Upper lobe of left lung (tissue), 6 donors: ENCODE measurements around the gene RRP1. TPM values are rescaled to one million over a fixed set of nuclear protein-coding genes. Genes with fewer than 3 reads are reported as not detected.

ENCODE experiments used
- ATAC-seq, 2 donors: fragments of 200-7000 bp; cut with Tn5 transposase; one replicate each; pipeline ENCODE4 v1.9.1; 2022; ENCODE audit warnings: mild to moderate bottlenecking in 2 of 2, moderate library complexity in 2 of 2; ENCODE audit not compliant: low FRiP score in 2 of 2
- DNase-seq, 2 donors: peaks; one replicate each; pipeline ENCODE4 v3.0.0-alpha.2; 2019 to 2020
- H3K27ac ChIP-seq, 4 donors: fragments of 200-600 bp; sonication (generic); one replicate each; pipeline ENCODE4 v1.5.1; 2016 to 2019
- H3K27me3 ChIP-seq, 4 donors: fragments of 200-600 bp; sonication (generic); one replicate each; pipeline ENCODE4 v1.5.1; 2017 to 2019
- H3K36me3 ChIP-seq, 4 donors: fragments of 200-600 bp; sonication (generic); one replicate each; pipeline ENCODE4 v1.5.1; 2016 to 2019
- H3K4me1 ChIP-seq, 4 donors: fragments of 200-600 bp; sonication (generic); one replicate each; pipeline ENCODE4 v1.5.1; 2018 to 2019
- H3K4me3 ChIP-seq, 4 donors: fragments of 200-600 bp; sonication (generic); one replicate each; pipeline ENCODE4 v1.5.1; 2017 to 2019; ENCODE audit warnings: mild to moderate bottlenecking in 2 of 4, moderate library complexity in 1 of 4
- H3K9me3 ChIP-seq, 4 donors: fragments of 200-600 bp; sonication (generic); one replicate each; pipeline ENCODE4 v1.5.1; 2018 to 2019
- EP300 ChIP-seq, 4 donors: sonication (generic); formaldehyde crosslinking; IDR thresholded peaks; one replicate each; pipeline ENCODE4 v1.5.1; 2017; ENCODE audit warnings: antibody characterized with exemption in 4 of 4, control low read depth in 2 of 4
- POLR2A ChIP-seq, 4 donors: fragments of 450-650 bp; IDR thresholded peaks; one replicate each; pipeline ENCODE4 v1.5.1; 2016 to 2017; ENCODE audit warnings: antibody characterized with exemption in 4 of 4, mild to moderate bottlenecking in 2 of 4
- POLR2AphosphoS5 ChIP-seq, 2 donors: sonication (generic); formaldehyde crosslinking; IDR thresholded peaks; one replicate each; pipeline ENCODE4 v1.5.1; 2017; ENCODE audit warnings: antibody characterized with exemption in 2 of 2
- WGBS, 2 donors: methylation state at CpG; one replicate each; pipeline ENCODE4 v1.1.5; 2017 to 2018; 5-methylcytosine and 5-hydroxymethylcytosine counted together
- total RNA-seq, 6 donors: library from RNA; depleted of rRNA in 4 of 6; stranded (reverse); fragments of >200 nt in 4 of 6; gene quantifications; one replicate each; pipeline versions ENCODE4 v1.1.0 to v1.2.1, GENCODE V29; 2016 to 2021
- TF ChIP-seq, protein P1 (sequence below), 6 experiments: fragments of 450-650 bp in 4 of 6; fragments of 200-600 bp in 2 of 6; sonication (generic) in 2 of 6; IDR thresholded peaks; one replicate each; pipeline ENCODE4 v1.5.1; 2016 to 2019; ENCODE audit warnings: antibody characterized with exemption in 6 of 6
- donor health status: DM: no; HTN: no; CAD: no; lungs with moderate emphysema.
- donor health status: DM: no; HTN: yes; CAD: no; lungs with severe emphysema.

Gene RRP1
- total RNA-seq, 6 donors from 2014 or later, result 12.0 to 25.1 (median 20.9) TPM

GRCh38 chr21:43774163-43774562, 15.2 kb upstream of the RRP1 start:
- no peak for DNase-seq
- Histone ChIP-seq H3K4me1 (peaks cover 9 to 27% (median 15%) of the 10 kb centered on the region in 4 donors), H3K36me3 (peaks cover 5 to 23% (median 18%) of the 10 kb centered on the region in 4 donors), H3K4me3 (peak overlapping the region in 2 of 4 donors; percentile 93 to 94), H3K27ac (peak overlapping the region in 1 of 4 donors; percentile 90), H3K9me3 (no peaks in the 10 kb centered on the region), H3K27me3 (no peaks in the 10 kb centered on the region)
- TF ChIP-seq POLR2AphosphoS5 (IDR thresholded peaks at IDR 0.05), result no peak
- TF ChIP-seq EP300 (IDR thresholded peaks at IDR 0.05), result no peak
- no peak for ATAC-seq
- WGBS, 2 donors, result 94 to 95% methylated on average over 10 of the region's 10 CpGs

- Histone ChIP-seq H3K9me3 (no peaks in the 10 kb centered on the region), H3K27ac (peak overlapping the region; percentile 86 to 99 (median 92)), H3K27me3 (no peaks in the 10 kb centered on the region), H3K4me3 (peak overlapping the region in 3 of 4 donors; percentile 61 to 94 (median 93)), H3K4me1 (peaks cover 9 to 27% (median 15%) of the 10 kb centered on the region in 4 donors), H3K36me3 (peaks cover 5 to 23% (median 18%) of the 10 kb centered on the region in 4 donors)
- no peak for TF ChIP-seq POLR2AphosphoS5 (IDR thresholded peaks at IDR 0.05)
- TF ChIP-seq POLR2A (IDR thresholded peaks at IDR 0.05), result no peak
- TF ChIP-seq EP300 (IDR thresholded peaks at IDR 0.05), result no peak
- TF ChIP-seq, protein P1, sequence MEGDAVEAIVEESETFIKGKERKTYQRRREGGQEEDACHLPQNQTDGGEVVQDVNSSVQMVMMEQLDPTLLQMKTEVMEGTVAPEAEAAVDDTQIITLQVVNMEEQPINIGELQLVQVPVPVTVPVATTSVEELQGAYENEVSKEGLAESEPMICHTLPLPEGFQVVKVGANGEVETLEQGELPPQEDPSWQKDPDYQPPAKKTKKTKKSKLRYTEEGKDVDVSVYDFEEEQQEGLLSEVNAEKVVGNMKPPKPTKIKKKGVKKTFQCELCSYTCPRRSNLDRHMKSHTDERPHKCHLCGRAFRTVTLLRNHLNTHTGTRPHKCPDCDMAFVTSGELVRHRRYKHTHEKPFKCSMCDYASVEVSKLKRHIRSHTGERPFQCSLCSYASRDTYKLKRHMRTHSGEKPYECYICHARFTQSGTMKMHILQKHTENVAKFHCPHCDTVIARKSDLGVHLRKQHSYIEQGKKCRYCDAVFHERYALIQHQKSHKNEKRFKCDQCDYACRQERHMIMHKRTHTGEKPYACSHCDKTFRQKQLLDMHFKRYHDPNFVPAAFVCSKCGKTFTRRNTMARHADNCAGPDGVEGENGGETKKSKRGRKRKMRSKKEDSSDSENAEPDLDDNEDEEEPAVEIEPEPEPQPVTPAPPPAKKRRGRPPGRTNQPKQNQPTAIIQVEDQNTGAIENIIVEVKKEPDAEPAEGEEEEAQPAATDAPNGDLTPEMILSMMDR (IDR thresholded peaks at IDR 0.05), result no peak
- WGBS, 2 donors, result 67 to 75% methylated on average over 12 of the region's 12 CpGs
- ATAC-seq (no peak), DNase-seq (peak in 1 of 2 donors; percentile 60)
These were observed 14.2 kb upstream of the RRP1 start for GRCh38 chr21:43775190-43775589.

DNA sequence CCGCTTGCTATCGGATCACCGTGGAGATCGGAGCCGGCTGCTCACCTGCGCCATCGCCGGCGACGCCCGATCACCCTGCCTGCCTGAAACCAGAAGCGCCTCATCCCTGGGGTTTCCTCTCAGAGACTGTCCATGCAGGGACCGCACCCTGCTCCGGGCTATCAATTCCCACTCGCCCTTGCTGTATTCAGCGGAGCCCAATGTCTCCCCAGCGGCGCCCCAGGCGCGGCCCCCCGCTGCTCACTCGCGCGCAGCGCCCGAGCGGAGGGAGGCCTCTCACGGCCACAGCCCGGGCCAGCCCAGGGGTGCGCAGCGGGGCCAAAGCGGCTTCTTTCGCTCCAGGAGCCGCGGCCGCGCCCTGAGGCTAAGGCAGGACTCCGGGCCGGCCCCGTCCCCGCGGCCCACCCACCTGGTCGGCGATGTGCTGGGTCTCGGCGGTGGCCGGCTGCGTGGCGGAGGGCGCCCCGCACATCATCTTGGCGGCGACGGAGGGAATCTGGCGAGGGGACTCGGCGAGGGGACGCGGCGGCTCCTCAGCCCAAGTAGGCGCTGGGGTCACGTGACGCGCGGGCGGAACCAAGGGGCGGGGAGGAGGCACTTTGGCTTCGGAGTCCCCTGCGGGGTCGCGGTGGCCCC, 13.5 kb upstream of the RRP1 start, which contains the start of gene CSTB:
TSS of gene CSTB (minus strand) at position 514 of the 636 bp plus-strand sequence. CDS start at position 475, 39 bp downstream.
- Histone ChIP-seq H3K4me3 (peak within 1 kb of the TSS; percentile 61 to 94 (median 84)), H3K4me1 (peaks cover 9 to 27% (median 15%) of the 10 kb centered on the region in 4 donors), H3K9me3 (no peaks in the 10 kb centered on the region), H3K36me3 (peaks cover 5 to 23% (median 18%) of the 10 kb centered on the region in 4 donors), H3K27me3 (no peaks in the 10 kb centered on the region), H3K27ac (peak within 1 kb of the TSS; percentile 86 to 99 (median 92))
- WGBS, 2 donors, result 0 to 1% methylated on average over 25 of the region's 71 CpGs
- ATAC-seq (peak; percentile 61 to 89), DNase-seq (peak; percentile 88 to 98)
- TF ChIP-seq, protein P1 (IDR thresholded peaks at IDR 0.05), result peak in 1 of 6 experiments; percentile 11
- TF ChIP-seq POLR2A (IDR thresholded peaks at IDR 0.05) (peak in 3 of 4 donors; percentile 52 to 95 (median 91)), EP300 (IDR thresholded peaks at IDR 0.05) (peak in 1 of 4 donors; percentile 40), POLR2AphosphoS5 (IDR thresholded peaks at IDR 0.05) (peak; percentile 83 to 97)

GRCh38 chr21:43777953-43778352, 11.4 kb upstream of the RRP1 start:
- WGBS, 2 donors, result 94 to 98% methylated on average over 5 of the region's 5 CpGs
- H3K27ac ChIP-seq, result no peak overlapping the region
- H3K36me3 ChIP-seq, result peaks cover 5 to 16% (median 14%) of the 10 kb centered on the region in 4 donors
- TF ChIP-seq EP300 (IDR thresholded peaks at IDR 0.05), result no peak
- no peak for DNase-seq
- ATAC-seq, result no peak
- H3K27me3 ChIP-seq, result no peaks in the 10 kb centered on the region
- H3K4me3 ChIP-seq, result no peak overlapping the region
- no peaks in the 10 kb centered on the region for H3K9me3 ChIP-seq
- H3K4me1 ChIP-seq, result peaks cover 9 to 25% (median 18%) of the 10 kb centered on the region in 4 donors

GRCh38 chr21:43778469-43779335, 10.7 kb upstream of the RRP1 start:
- DNase-seq (no peak), ATAC-seq (peak in 1 of 2 donors; percentile 15)
- Histone ChIP-seq H3K9me3 (no peaks in the 10 kb centered on the region), H3K36me3 (peaks cover 5 to 9% (median 7%) of the 10 kb centered on the region in 4 donors), H3K4me1 (peaks cover 12 to 30% (median 21%) of the 10 kb centered on the region in 4 donors), H3K4me3 (no peak overlapping the region), H3K27me3 (no peaks in the 10 kb centered on the region), H3K27ac (peak overlapping the region in 2 of 4 donors; percentile 65 to 68)
- TF ChIP-seq, protein P1 (IDR thresholded peaks at IDR 0.05), result no peak
- peak in 1 of 4 donors; percentile 21 for TF ChIP-seq POLR2A (IDR thresholded peaks at IDR 0.05)
- TF ChIP-seq EP300 (IDR thresholded peaks at IDR 0.05), result peak in 1 of 4 donors; percentile 3
- 63 to 65% methylated on average over 20 of the region's 20 CpGs for WGBS, 2 donors
